Upper lobe of left lung (tissue), 4 donors: Measurements from ENCODE around the gene DENND5A.

Experiments used
- POLR2AphosphoS5 ChIP-seq, 2 donors: sonication (generic); formaldehyde crosslinking; IDR thresholded peaks; one replicate each; pipeline ENCODE4 v1.5.1; 2017; ENCODE audit warnings: antibody characterized with exemption in 2 of 2
- TF ChIP-seq, protein P1 (sequence below), 6 experiments: fragments of 450-650 bp in 4 of 6; fragments of 200-600 bp in 2 of 6; sonication (generic) in 2 of 6; IDR thresholded peaks; one replicate each; pipeline ENCODE4 v1.5.1; 2016 to 2019; ENCODE audit warnings: antibody characterized with exemption in 6 of 6

DNA sequence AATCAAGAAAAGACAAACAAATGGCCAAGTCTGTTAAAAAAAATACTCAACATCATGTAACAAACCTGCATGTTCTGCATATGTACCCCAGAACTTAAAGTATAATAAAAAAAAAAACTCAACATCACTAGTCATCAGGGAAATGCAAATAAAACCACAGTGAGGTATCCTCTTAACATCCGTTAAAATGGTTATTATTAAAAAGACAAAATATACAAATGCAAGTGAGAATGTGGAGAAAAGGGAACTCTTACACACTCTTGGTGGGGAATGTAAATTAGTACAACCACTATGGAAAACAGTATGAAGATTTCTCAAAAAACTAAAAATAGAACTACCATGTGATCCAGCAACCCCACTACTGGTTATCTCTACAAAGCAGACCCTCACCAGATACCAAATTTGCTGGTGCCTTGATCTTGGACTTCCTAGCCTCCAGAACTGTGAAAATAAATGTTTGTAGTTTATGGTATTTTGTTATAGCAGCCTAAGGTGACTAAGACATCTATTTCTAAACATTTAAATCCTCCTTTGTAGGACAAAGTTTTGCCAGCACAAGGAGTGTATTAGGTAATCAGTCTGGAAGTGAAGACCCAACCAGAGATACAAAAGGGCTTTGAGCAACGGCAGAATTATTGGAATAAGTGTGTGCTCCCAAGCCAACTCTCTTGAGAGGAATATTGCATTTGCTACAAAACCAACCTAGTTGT is 141.4 kb downstream of the DENND5A start:
- TF ChIP-seq, protein P1, sequence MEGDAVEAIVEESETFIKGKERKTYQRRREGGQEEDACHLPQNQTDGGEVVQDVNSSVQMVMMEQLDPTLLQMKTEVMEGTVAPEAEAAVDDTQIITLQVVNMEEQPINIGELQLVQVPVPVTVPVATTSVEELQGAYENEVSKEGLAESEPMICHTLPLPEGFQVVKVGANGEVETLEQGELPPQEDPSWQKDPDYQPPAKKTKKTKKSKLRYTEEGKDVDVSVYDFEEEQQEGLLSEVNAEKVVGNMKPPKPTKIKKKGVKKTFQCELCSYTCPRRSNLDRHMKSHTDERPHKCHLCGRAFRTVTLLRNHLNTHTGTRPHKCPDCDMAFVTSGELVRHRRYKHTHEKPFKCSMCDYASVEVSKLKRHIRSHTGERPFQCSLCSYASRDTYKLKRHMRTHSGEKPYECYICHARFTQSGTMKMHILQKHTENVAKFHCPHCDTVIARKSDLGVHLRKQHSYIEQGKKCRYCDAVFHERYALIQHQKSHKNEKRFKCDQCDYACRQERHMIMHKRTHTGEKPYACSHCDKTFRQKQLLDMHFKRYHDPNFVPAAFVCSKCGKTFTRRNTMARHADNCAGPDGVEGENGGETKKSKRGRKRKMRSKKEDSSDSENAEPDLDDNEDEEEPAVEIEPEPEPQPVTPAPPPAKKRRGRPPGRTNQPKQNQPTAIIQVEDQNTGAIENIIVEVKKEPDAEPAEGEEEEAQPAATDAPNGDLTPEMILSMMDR (IDR thresholded peaks at IDR 0.05): no peak
- TF ChIP-seq POLR2AphosphoS5 (IDR thresholded peaks at IDR 0.05): no peak
